Body of pancreas (tissue), 4 donors: ENCODE measurements around the gene UFD1.

ENCODE experiments used
- CTCF ChIP-seq, 7 experiments: fragments of 450-650 bp in 4 of 7; fragments of 200-600 bp in 3 of 7; sonication (generic) in 3 of 7; IDR thresholded peaks; one replicate each; pipeline ENCODE4 v1.5.1; 2016 to 2019; ENCODE audit warnings: antibody characterized with exemption in 7 of 7
- POLR2A ChIP-seq, 3 donors: fragments of 450-650 bp; IDR thresholded peaks; one replicate each; pipeline ENCODE4 v1.6.1; 2016; ENCODE audit warnings: antibody characterized with exemption in 3 of 3, mild to moderate bottlenecking in 2 of 3

GRCh38 chr22:19516378-19517170 is 37.6 kb upstream of the UFD1 start:
- TF ChIP-seq CTCF (IDR thresholded peaks at IDR 0.05) (no peak), POLR2A (IDR thresholded peaks at IDR 0.05) (no peak)
